ENCODE measurements around the gene TAAR2. TPM values are rescaled to one million over a fixed set of nuclear protein-coding genes. Genes with fewer than 3 reads are reported as not detected.
"Not testable (repeated sequence)": the region's sequence is repeated elsewhere in the genome, so short reads cannot be mapped to it uniquely, and the experiment has no call there.

The TAAR2 gene
- total RNA-seq, 1 donor from 2014 or later, result not detected

DNA sequence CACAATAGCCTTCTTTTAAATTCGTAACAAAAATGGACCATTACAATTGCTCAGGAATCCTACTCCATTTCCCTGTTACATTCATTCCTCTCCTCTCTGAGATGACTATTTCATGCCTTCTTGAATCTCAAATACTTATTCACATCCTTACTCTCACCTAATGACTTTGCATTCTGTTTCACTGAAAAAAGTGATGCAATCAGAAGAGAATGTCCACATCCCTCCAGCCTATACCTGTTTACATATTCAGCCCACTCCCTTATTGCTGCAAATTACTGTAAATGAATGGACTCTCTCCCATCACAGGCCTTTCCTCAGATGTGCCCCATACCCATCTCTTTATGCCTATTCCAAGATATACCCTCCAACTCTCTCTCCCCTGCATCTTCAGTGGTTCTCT lies 26.4 kb upstream of the TAAR2 start:
- H3K27ac ChIP-seq, result no peak overlapping the region

DNA sequence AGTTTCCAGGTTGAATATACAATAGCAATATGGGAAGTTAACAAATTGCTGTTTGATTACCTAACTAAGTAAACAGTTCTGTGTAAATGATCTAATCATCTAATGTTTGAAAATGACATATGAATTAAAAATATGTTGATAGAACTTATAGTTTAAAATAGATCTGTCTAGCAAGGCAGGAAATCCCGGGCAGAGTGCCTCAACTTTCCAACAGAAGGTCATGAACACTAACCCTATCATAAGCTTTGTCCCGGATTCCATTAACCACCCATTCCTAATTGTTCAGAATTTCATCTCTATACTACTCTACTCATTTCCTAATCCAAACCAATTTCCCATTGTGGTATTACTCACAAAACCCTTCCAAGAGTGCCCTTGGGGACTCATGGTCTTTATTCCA lies 24.8 kb upstream of the TAAR2 start:
- H3K27me3 ChIP-seq (ENCODE audit: low read depth), result no peaks in the 10 kb centered on the region
- no peak overlapping the region for H3K4me3 ChIP-seq
- DNase-seq (no peak), ATAC-seq (no peak)
- no peaks in the 10 kb centered on the region for H3K4me1 ChIP-seq
- TF ChIP-seq, protein P1, sequence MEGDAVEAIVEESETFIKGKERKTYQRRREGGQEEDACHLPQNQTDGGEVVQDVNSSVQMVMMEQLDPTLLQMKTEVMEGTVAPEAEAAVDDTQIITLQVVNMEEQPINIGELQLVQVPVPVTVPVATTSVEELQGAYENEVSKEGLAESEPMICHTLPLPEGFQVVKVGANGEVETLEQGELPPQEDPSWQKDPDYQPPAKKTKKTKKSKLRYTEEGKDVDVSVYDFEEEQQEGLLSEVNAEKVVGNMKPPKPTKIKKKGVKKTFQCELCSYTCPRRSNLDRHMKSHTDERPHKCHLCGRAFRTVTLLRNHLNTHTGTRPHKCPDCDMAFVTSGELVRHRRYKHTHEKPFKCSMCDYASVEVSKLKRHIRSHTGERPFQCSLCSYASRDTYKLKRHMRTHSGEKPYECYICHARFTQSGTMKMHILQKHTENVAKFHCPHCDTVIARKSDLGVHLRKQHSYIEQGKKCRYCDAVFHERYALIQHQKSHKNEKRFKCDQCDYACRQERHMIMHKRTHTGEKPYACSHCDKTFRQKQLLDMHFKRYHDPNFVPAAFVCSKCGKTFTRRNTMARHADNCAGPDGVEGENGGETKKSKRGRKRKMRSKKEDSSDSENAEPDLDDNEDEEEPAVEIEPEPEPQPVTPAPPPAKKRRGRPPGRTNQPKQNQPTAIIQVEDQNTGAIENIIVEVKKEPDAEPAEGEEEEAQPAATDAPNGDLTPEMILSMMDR (IDR thresholded peaks at IDR 0.05), result no peak
- no peaks in the 10 kb centered on the region for H3K36me3 ChIP-seq
- intact Hi-C loops (cut with DNase I), result no loop called here
- no peaks in the 10 kb centered on the region for H3K9me3 ChIP-seq
- H3K27ac ChIP-seq, result no peak overlapping the region

More for the DNA sequence above, 26.4 kb upstream of the TAAR2 start:
- TF ChIP-seq, protein P1 (IDR thresholded peaks at IDR 0.05), result no peak
- DNase-seq (no peak), ATAC-seq (no peak)
- Histone ChIP-seq H3K4me3 (no peak overlapping the region), H3K36me3 (no peaks in the 10 kb centered on the region), H3K9me3 (no peaks in the 10 kb centered on the region), H3K27me3 (ENCODE audit: low read depth) (no peaks in the 10 kb centered on the region), H3K4me1 (no peaks in the 10 kb centered on the region)
- intact Hi-C loops (cut with DNase I), result no loop called here

DNA sequence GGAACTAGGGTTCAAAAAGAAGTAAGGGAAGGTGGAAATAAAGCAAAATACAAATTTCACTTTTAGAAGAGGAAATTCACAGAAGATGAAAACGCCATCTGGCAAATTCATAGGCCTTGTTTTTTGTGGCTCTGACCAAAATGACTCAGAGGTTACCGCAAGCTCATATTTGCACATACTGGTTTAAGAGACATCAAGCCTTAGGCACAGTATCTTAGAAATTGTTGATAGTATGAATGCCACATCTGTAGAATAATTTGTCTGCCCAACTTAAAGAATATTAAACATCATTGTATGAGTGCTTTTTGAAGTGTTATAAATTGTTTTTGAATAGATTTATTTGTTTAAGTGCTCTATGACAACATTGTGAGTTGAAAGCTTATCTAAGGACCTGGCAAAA lies 24.3 kb upstream of the TAAR2 start:
- H3K4me3 ChIP-seq, result no peak overlapping the region
- no peaks in the 10 kb centered on the region for H3K36me3 ChIP-seq
- ATAC-seq (no peak), DNase-seq (no peak)
- no peaks in the 10 kb centered on the region for H3K27me3 ChIP-seq (ENCODE audit: low read depth)
- H3K27ac ChIP-seq, result no peak overlapping the region
- TF ChIP-seq, protein P1 (IDR thresholded peaks at IDR 0.05), result no peak
- intact Hi-C loops (cut with DNase I), result no loop called here
- no peaks in the 10 kb centered on the region for H3K4me1 ChIP-seq
- no peaks in the 10 kb centered on the region for H3K9me3 ChIP-seq

DNA sequence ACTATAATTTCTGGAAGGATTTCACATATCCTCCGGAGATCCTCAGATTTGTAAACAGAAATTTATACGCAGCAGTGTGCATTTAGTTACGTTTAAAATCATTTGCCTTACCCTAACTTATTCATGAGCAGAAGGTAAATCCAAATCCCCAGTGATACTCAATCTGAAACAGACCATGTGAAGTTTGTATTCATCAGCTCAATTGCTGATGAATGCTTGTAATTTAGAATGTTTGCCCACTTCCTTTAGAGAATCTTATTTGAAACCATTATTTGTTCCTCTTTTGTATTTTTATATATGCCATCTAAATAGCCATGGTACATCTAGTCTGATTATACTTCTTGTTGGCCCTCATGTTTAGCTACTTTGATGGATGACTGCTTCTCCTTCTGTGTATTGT lies 19.5 kb upstream of the TAAR2 start:
- H3K36me3 ChIP-seq, result no peaks in the 10 kb centered on the region
- intact Hi-C loops (cut with DNase I), result no loop called here
- DNase-seq, result no peak

DNA sequence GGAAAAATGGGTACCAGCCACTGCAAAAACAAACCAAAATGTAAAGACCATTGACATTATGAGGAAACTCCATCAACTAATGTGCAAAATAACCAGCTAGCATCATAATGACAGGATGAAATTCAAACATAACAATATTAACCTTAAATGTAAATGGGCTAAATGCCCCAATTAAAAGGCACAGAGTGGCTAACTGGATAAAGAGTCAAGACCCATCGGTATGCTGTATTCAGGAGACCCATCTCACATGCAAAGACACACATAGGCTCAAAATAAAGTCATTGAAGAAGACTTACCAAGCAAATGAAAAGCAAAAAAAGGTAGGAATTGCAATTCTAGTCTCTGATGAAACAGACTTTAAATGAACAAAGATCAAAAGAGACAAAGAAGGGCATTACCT lies 13.1 kb upstream of the TAAR2 start:
- ATAC-seq; H3K36me3 ChIP-seq; H3K4me3 ChIP-seq; H3K27ac ChIP-seq; DNase-seq; H3K27me3 ChIP-seq (ENCODE audit: low read depth); H3K4me1 ChIP-seq; H3K9me3 ChIP-seq; intact Hi-C loops (cut with DNase I): not testable (repeated sequence)

More for the DNA sequence above, 19.5 kb upstream of the TAAR2 start:
- Histone ChIP-seq H3K4me3 (no peak overlapping the region), H3K27ac (no peak overlapping the region), H3K27me3 (ENCODE audit: low read depth) (no peaks in the 10 kb centered on the region), H3K9me3 (no peaks in the 10 kb centered on the region), H3K4me1 (no peaks in the 10 kb centered on the region)
- no peak for ATAC-seq
- TF ChIP-seq, protein P1 (IDR thresholded peaks at IDR 0.05), result no peak

DNA sequence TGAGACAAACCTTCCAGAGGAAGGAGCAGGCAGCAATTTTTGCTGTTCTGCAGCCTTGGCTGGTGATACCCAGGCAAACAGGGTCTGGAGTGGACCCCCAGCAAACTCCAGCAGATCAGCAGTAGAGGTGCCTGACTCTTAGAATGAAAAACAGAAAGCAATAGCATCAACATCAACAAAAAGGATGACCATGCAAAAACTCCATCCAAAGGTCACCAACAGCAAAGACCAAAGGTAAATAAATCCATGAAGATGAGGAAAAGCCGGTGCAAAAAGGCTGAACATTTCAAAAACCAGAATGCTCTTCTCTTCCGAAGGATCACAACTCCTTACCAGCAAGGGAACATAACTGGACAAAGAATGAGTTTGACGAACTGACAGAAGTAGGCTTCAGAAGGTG lies 11.8 kb upstream of the TAAR2 start:
- not testable (repeated sequence) for H3K27ac ChIP-seq

DNA sequence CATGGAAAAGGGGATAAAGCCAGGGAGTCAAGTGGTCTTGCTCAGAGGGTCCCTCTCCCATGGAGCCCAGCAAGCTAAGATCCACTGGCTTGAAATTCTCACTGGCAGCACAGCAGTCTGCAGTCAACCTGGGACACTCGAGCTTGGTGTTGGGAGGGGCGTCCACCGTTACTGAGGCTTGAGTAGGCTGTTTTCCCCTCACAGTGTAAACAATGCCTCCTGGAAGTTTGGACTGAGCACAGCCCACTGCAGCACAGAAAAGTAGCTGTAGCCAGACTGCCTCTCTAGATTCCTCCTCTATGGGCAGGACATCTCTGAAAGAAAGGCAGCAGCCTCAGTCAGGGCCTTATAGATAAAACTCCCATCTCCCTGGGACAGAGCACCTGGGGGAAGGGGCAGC lies 11.2 kb upstream of the TAAR2 start:
- H3K9me3 ChIP-seq; DNase-seq; H3K4me1 ChIP-seq; H3K4me3 ChIP-seq; H3K36me3 ChIP-seq; intact Hi-C loops (cut with DNase I); ATAC-seq; H3K27me3 ChIP-seq (ENCODE audit: low read depth); H3K27ac ChIP-seq: not testable (repeated sequence)

More for the DNA sequence above, 11.8 kb upstream of the TAAR2 start:
- H3K9me3 ChIP-seq; intact Hi-C loops (cut with DNase I); H3K27me3 ChIP-seq (ENCODE audit: low read depth); ATAC-seq; DNase-seq; H3K4me1 ChIP-seq; H3K36me3 ChIP-seq; H3K4me3 ChIP-seq: not testable (repeated sequence)

All from lower lobe of right lung (tissue), 2 donors.